ENCODE data around the gene DNM3.

DNA sequence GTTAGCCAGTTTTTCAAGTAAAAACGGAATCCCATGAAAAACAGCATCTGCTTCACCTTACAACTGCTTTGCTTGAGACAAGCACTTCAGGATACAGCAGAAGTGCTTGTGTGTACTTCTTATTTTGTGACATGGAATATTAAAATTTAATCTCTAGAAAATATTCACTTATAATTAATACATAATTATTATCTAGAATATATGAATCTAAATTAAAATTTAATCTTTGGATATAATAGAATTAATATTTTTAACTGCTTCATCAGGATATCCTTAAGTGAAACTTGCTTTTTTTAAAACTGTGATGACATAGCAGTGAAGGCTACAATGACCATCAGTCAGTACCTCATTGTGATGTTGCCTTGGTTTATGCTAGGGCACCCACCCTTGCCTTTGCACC, 430.8 kb downstream of the DNM3 start:
- TF ChIP-seq, protein P1, sequence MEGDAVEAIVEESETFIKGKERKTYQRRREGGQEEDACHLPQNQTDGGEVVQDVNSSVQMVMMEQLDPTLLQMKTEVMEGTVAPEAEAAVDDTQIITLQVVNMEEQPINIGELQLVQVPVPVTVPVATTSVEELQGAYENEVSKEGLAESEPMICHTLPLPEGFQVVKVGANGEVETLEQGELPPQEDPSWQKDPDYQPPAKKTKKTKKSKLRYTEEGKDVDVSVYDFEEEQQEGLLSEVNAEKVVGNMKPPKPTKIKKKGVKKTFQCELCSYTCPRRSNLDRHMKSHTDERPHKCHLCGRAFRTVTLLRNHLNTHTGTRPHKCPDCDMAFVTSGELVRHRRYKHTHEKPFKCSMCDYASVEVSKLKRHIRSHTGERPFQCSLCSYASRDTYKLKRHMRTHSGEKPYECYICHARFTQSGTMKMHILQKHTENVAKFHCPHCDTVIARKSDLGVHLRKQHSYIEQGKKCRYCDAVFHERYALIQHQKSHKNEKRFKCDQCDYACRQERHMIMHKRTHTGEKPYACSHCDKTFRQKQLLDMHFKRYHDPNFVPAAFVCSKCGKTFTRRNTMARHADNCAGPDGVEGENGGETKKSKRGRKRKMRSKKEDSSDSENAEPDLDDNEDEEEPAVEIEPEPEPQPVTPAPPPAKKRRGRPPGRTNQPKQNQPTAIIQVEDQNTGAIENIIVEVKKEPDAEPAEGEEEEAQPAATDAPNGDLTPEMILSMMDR (IDR thresholded peaks at IDR 0.05; ENCODE audit: insufficient read depth, low read depth, low read length) = no peak
- no peak for TF ChIP-seq EZH2 (IDR thresholded peaks at IDR 0.05; ENCODE audit: insufficient read depth, low read length)
